OCI-LY1 (cell line): ENCODE results near the gene OR4K14.

Experiments used
- H2AFZ ChIP-seq: fragments of 200-600 bp; sonication (generic), shearing (Covaris generic); 2 replicates; pipeline ENCODE4 v1.6.0; 2014; ENCODE audit warnings: antibody characterized with exemption, mild to moderate bottlenecking, low read length
- H3F3A ChIP-seq: fragments of 200-600 bp; sonication (generic), shearing (Covaris generic); 2 replicates; pipeline ENCODE4 v1.6.0; 2014; ENCODE audit warnings: mild to moderate bottlenecking, antibody characterized with exemption, low read length, moderate library complexity; ENCODE audit not compliant: insufficient read depth
- H3K27ac ChIP-seq: fragments of 200-600 bp; sonication (generic); 2 replicates; pipeline ENCODE4 v1.5.1; 2014; ENCODE audit warnings: low read length, mixed run types, mild to moderate bottlenecking, low read depth; ENCODE audit not compliant: poor library complexity, severe bottlenecking
- H3K27me3 ChIP-seq: fragments of 200-600 bp; sonication (generic); 2 replicates; pipeline ENCODE4 v1.6.0; 2014; ENCODE audit warnings: antibody characterized with exemption, mild to moderate bottlenecking, low read length, moderate library complexity; ENCODE audit not compliant: insufficient read depth
- H3K36me3 ChIP-seq: fragments of 200-600 bp; sonication (generic); 2 replicates; pipeline ENCODE4 v1.6.1; 2014; ENCODE audit warnings: mild to moderate bottlenecking, antibody characterized with exemption, low read length, moderate library complexity, mixed read lengths; ENCODE audit not compliant: insufficient read depth
- H3K4me1 ChIP-seq: fragments of 200-600 bp; sonication (generic); 2 replicates; pipeline ENCODE4 v1.5.1; 2014; ENCODE audit warnings: mild to moderate bottlenecking, low read length, moderate library complexity; ENCODE audit not compliant: insufficient read depth, severe bottlenecking
- H3K4me2 ChIP-seq: fragments of 200-600 bp; sonication (generic), shearing (Covaris generic); 2 replicates; pipeline ENCODE4 v1.6.1; 2014; ENCODE audit warnings: low read length
- H3K4me3 ChIP-seq: fragments of 200-600 bp; sonication (generic); 2 replicates; pipeline ENCODE4 v1.5.1; 2014; ENCODE audit warnings: low read length, low read depth, mild to moderate bottlenecking, mixed read lengths; ENCODE audit not compliant: poor library complexity, severe bottlenecking
- H3K79me2 ChIP-seq: fragments of 200-600 bp; shearing (Covaris generic); 2 replicates; pipeline ENCODE4 v1.6.1; 2016; ENCODE audit warnings: mixed run types, low read length, mixed read lengths; ENCODE audit not compliant: insufficient read depth
- H3K9ac ChIP-seq: fragments of 200-600 bp; sonication (generic), shearing (Covaris generic); 2 replicates; pipeline ENCODE4 v1.6.1; 2014; ENCODE audit warnings: mild to moderate bottlenecking, low read length, mixed read lengths
- H3K9me2 ChIP-seq: fragments of 200-600 bp; sonication (generic), shearing (Covaris generic); 2 replicates; pipeline ENCODE4 v1.6.1; 2014; ENCODE audit warnings: low read depth, mild to moderate bottlenecking, low read length, mixed read lengths
- H3K9me3 ChIP-seq: fragments of 200-600 bp; shearing (Covaris generic); 2 replicates; pipeline ENCODE4 v1.6.1; 2014; ENCODE audit warnings: low read length, mixed read lengths
- H4K20me1 ChIP-seq: fragments of 200-600 bp; sonication (generic), shearing (Covaris generic); 2 replicates; pipeline ENCODE4 v1.6.0; 2016; ENCODE audit warnings: mild to moderate bottlenecking, low read length; ENCODE audit not compliant: insufficient read depth
- EZH2 ChIP-seq: fragments of 200-600 bp; sonication (generic), shearing (Covaris generic); IDR thresholded peaks from 2 replicates; pipeline ENCODE4 v1.8.0; 2017; ENCODE audit warnings: borderline replicate concordance, mixed run types, mild to moderate bottlenecking, antibody characterized with exemption, low read length, moderate library complexity, mixed read lengths
- TF ChIP-seq, protein P1 (sequence below): fragments of 200-600 bp; sonication (generic), shearing (Covaris generic); IDR thresholded peaks from 2 replicates; pipeline ENCODE4 v1.5.1; 2017; ENCODE audit warnings: mild to moderate bottlenecking, antibody characterized with exemption, low read length, moderate library complexity, mixed read lengths

The OR4K14 gene

GRCh38 chr14:20031058-20031457 lies 12.0 kb upstream of the OR4K14 start:
- H3K27ac ChIP-seq, result no peak overlapping the region
- H3K4me3 ChIP-seq, result no peak overlapping the region
- no peaks in the 10 kb centered on the region for H3K79me2 ChIP-seq
- H2AFZ ChIP-seq, result no peak overlapping the region
- H3K9me3 ChIP-seq, result no peaks in the 10 kb centered on the region
- H3K36me3 ChIP-seq, result no peaks in the 10 kb centered on the region
- no peak overlapping the region for H3K4me2 ChIP-seq
- no peaks in the 10 kb centered on the region for H3F3A ChIP-seq
- no peaks in the 10 kb centered on the region for H3K27me3 ChIP-seq
- no peaks in the 10 kb centered on the region for H4K20me1 ChIP-seq
- no peaks in the 10 kb centered on the region for H3K4me1 ChIP-seq
- no peaks in the 10 kb centered on the region for H3K9me2 ChIP-seq
- no peak for TF ChIP-seq EZH2
- TF ChIP-seq, protein P1, sequence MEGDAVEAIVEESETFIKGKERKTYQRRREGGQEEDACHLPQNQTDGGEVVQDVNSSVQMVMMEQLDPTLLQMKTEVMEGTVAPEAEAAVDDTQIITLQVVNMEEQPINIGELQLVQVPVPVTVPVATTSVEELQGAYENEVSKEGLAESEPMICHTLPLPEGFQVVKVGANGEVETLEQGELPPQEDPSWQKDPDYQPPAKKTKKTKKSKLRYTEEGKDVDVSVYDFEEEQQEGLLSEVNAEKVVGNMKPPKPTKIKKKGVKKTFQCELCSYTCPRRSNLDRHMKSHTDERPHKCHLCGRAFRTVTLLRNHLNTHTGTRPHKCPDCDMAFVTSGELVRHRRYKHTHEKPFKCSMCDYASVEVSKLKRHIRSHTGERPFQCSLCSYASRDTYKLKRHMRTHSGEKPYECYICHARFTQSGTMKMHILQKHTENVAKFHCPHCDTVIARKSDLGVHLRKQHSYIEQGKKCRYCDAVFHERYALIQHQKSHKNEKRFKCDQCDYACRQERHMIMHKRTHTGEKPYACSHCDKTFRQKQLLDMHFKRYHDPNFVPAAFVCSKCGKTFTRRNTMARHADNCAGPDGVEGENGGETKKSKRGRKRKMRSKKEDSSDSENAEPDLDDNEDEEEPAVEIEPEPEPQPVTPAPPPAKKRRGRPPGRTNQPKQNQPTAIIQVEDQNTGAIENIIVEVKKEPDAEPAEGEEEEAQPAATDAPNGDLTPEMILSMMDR, result no peak
- H3K9ac ChIP-seq, result no peak overlapping the region

- H2AFZ ChIP-seq, result no peak overlapping the region
- TF ChIP-seq, protein P1, result no peak
- TF ChIP-seq EZH2, result no peak
- H3K27ac ChIP-seq, result no peak overlapping the region
- no peaks in the 10 kb centered on the region for H3K27me3 ChIP-seq
- H3K9ac ChIP-seq, result no peak overlapping the region
- no peaks in the 10 kb centered on the region for H3K9me2 ChIP-seq
- H3F3A ChIP-seq, result no peaks in the 10 kb centered on the region
- H3K79me2 ChIP-seq, result no peaks in the 10 kb centered on the region
- H3K4me3 ChIP-seq, result no peak overlapping the region
- no peaks in the 10 kb centered on the region for H3K9me3 ChIP-seq
- no peak overlapping the region for H3K4me2 ChIP-seq
- H3K4me1 ChIP-seq, result no peaks in the 10 kb centered on the region
- H4K20me1 ChIP-seq, result no peaks in the 10 kb centered on the region
- H3K36me3 ChIP-seq, result no peaks in the 10 kb centered on the region
These were observed 11.0 kb downstream of the OR4K14 start for GRCh38 chr14:20008156-20008555.

- H3K27ac ChIP-seq, result no peak overlapping the region
- no peaks in the 10 kb centered on the region for H3K4me1 ChIP-seq
- H3K9me2 ChIP-seq, result no peaks in the 10 kb centered on the region
- H3F3A ChIP-seq, result no peaks in the 10 kb centered on the region
- H3K36me3 ChIP-seq, result no peaks in the 10 kb centered on the region
- TF ChIP-seq, protein P1, result no peak
- no peak for TF ChIP-seq EZH2
- H4K20me1 ChIP-seq, result no peaks in the 10 kb centered on the region
- no peak overlapping the region for H3K4me3 ChIP-seq
- no peak overlapping the region for H3K4me2 ChIP-seq
- H3K9ac ChIP-seq, result no peak overlapping the region
- no peak overlapping the region for H2AFZ ChIP-seq
- no peaks in the 10 kb centered on the region for H3K79me2 ChIP-seq
- H3K9me3 ChIP-seq, result no peaks in the 10 kb centered on the region
- no peaks in the 10 kb centered on the region for H3K27me3 ChIP-seq
These were observed 16.8 kb downstream of the OR4K14 start for GRCh38 chr14:20002319-20002718.
